Psoas muscle (tissue), 8 donors: ENCODE data around the gene ETFA. TPM values are rescaled to one million over a fixed set of nuclear protein-coding genes. Genes with fewer than 3 reads are reported as not detected.

Experiments used
- ATAC-seq, 4 donors: fragments of 200-7000 bp; cut with Tn5 transposase; one replicate each; pipeline ENCODE4 v1.9.1; 2020; ENCODE audit warnings: moderate library complexity in 3 of 4, mild to moderate bottlenecking in 2 of 4
- DNase-seq, 2 donors: peaks; one replicate each; pipeline ENCODE4 v3.0.0-alpha.2; 2020
- H3K27ac ChIP-seq: fragments of 200-600 bp; one replicate; pipeline ENCODE4 v1.8.0; 2022
- H3K27me3 ChIP-seq, 3 donors: fragments of 200-600 bp in 1 of 3; one replicate each; pipeline versions ENCODE4 v1.6.1 to v1.8.0; 2013 to 2022; ENCODE audit warnings: low read length in 2 of 3, mild to moderate bottlenecking in 2 of 3, moderate library complexity in 1 of 3; ENCODE audit not compliant: insufficient read depth in 3 of 3
- H3K36me3 ChIP-seq, 2 donors: fragments of 200-600 bp in 1 of 2; one replicate each; pipeline versions ENCODE4 v1.6.1 to v1.8.0; 2013 to 2022; ENCODE audit warnings: low read depth in 1 of 2, mild to moderate bottlenecking in 1 of 2, moderate library complexity in 1 of 2; ENCODE audit not compliant: insufficient read depth in 1 of 2
- H3K4me1 ChIP-seq: fragments of 200-600 bp; one replicate; pipeline ENCODE4 v1.8.0; 2022
- H3K4me3 ChIP-seq: fragments of 200-600 bp; one replicate; pipeline ENCODE4 v1.8.0; 2022; ENCODE audit warnings: mild to moderate bottlenecking
- H3K9me3 ChIP-seq: fragments of 200-600 bp; one replicate; pipeline ENCODE4 v1.8.0; 2022
- WGBS, 3 donors: extraction: QIAGEN DNeasy Blood & Tissue Kit; methylation state at CpG; one replicate each; pipeline versions ENCODE4 v1.1.6 to v1.1.7; 2013; 5-methylcytosine and 5-hydroxymethylcytosine counted together
- intact Hi-C, 2 donors: fragments of 100-400 bp; cut with DNase I; formaldehyde crosslinking; loops; one replicate each; pipeline versions ENCODE4 v1.11.0 to v1.14.2; 2022
- polyA plus RNA-seq, 3 donors: library from polyadenylated mRNA; stranded (reverse); fragments of 200-250 nt; gene quantifications; one replicate each; pipeline ENCODE4 v1.2.3, GENCODE V29; 2013
- total RNA-seq, 4 donors: library from RNA; stranded (reverse); fragmentation: NEBNext Ultra II Directional in 2 of 4; extraction: Animal tissue kit (Norgen Biotek cat#: 25700) in 2 of 4; gene quantifications; one replicate each; pipeline versions ENCODE4 v1.2.1 to v1.2.4, GENCODE V29; 2021 to 2023
- TF ChIP-seq, protein P1 (sequence below): fragments of 200-600 bp; IDR thresholded peaks from one replicate; pipeline ENCODE4 v1.8.0; 2022; ENCODE audit warnings: antibody characterized with exemption
- donor health status: healthy with polysubstance abuse.
- donor health status: DM: no; HTN: no; CAD: no; lungs with moderate emphysema.
- donor health status: Bipolar disorder and iron deficiency.
- donor health status: healthy.
- donor health status: DM: yes; HTN: yes; CAD: no.
- donor health status: DM: no; HTN: no; CAD: no.
- donor health status: DM: no; HTN: no; CAD: no.
- donor health status: DM: yes; HTN: yes; CAD: no.

The ETFA gene
- total and polyA plus RNA-seq, 7 donors: 257 to 368 (median 276) TPM

DNA sequence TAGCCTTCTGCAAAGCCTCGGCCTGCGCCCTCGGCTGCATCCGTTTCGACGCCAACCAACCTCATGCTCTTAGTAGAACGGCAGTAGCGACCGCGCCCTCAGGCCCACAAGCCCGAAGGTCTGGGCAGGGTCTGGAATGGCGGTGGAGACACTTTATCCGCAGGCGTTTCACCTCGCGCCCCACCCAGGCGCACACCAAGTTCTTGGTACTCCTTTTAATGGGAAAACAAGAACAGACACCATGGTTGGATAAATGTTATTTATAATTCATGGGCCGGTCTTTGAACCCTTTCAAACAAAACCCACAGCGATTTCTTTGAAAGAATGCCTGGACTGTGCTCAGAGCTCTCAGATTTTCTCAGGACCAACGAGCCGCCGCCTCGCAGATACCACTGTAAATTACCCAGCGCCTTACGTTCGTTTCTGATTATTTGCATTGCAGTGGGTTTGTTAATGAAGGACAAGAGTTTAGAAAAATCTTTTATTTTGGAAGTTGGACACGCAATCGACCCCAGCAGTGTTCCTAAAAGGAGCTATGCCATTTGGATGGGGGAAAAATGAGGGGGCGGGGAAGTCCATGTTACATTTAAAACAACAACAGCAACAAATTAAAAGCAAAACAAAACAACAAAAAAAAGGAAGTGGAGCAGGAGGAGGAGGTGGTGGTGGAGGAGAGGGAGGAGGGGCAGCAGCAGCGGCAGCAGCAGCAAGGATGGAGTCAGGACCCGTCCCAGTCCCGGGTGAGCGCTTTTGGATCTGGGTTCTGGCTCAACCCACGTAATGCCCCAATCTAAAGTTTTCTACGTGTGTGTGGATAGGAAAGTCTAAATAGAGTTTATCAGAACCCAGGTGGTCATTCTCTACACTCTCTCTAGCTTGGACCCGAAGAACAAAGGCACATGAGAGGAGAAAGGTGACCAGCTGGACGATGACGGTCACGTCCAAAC, 24.3 kb upstream of the ETFA start:
- DNase-seq (no peak), ATAC-seq (no peak)
- peaks cover 0 to 75% (median 57%) of the 10 kb centered on the region in 3 donors for H3K27me3 ChIP-seq
- TF ChIP-seq, protein P1, sequence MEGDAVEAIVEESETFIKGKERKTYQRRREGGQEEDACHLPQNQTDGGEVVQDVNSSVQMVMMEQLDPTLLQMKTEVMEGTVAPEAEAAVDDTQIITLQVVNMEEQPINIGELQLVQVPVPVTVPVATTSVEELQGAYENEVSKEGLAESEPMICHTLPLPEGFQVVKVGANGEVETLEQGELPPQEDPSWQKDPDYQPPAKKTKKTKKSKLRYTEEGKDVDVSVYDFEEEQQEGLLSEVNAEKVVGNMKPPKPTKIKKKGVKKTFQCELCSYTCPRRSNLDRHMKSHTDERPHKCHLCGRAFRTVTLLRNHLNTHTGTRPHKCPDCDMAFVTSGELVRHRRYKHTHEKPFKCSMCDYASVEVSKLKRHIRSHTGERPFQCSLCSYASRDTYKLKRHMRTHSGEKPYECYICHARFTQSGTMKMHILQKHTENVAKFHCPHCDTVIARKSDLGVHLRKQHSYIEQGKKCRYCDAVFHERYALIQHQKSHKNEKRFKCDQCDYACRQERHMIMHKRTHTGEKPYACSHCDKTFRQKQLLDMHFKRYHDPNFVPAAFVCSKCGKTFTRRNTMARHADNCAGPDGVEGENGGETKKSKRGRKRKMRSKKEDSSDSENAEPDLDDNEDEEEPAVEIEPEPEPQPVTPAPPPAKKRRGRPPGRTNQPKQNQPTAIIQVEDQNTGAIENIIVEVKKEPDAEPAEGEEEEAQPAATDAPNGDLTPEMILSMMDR: no peak
- 8 to 16% (median 11%) methylated on average over 39 of the region's 39 CpGs for WGBS, 3 donors
- no peaks in the 10 kb centered on the region for H3K36me3 ChIP-seq
- H3K4me3 ChIP-seq: peak overlapping the region; percentile 4
- H3K9me3 ChIP-seq: no peaks in the 10 kb centered on the region
- intact Hi-C loops: no loop called here
- peaks cover 36% of the 10 kb centered on the region for H3K4me1 ChIP-seq
- H3K27ac ChIP-seq: no peak overlapping the region

DNA sequence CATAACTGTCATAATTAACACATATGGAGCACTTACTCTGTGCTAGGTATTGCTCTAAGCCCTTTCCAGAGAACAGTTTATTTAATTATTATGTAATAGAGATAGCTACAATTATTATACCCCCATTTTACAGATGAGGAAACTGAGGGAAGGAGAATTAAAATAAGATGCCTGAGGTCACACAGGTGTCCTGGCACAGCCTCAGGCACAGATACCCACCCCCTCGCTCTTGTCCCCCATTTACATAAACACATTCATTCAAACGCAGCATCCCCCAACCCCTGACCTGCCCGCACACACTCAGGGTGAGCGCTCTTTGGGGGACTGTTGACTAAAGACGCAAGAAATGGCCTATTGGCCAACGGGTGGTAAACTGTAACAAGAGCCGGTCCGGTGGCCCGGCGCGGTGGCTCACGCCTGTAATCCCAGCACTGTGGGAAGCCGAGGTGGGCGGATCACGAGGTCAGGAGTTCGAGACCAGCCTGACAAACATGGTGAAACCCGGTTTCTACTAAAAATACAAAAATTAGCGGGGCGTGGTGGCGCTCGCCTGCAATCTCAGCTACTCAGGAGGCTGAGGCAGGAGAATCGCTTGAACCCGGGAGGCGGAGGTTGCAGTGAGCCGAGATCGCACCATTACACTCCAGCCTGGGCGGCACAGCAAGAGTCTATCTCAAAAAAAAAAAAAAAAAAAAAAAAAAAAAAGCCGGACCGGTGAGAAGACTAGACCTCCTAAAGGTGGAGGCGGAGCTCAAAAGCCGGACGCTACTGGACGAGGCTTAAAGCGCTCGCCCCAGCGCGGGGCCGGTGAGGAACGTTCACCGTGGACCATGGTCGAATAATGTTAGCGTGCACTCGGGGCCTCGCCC, 23.4 kb upstream of the ETFA start:
- ATAC-seq: no peak
- no peak overlapping the region for H3K27ac ChIP-seq

DNA sequence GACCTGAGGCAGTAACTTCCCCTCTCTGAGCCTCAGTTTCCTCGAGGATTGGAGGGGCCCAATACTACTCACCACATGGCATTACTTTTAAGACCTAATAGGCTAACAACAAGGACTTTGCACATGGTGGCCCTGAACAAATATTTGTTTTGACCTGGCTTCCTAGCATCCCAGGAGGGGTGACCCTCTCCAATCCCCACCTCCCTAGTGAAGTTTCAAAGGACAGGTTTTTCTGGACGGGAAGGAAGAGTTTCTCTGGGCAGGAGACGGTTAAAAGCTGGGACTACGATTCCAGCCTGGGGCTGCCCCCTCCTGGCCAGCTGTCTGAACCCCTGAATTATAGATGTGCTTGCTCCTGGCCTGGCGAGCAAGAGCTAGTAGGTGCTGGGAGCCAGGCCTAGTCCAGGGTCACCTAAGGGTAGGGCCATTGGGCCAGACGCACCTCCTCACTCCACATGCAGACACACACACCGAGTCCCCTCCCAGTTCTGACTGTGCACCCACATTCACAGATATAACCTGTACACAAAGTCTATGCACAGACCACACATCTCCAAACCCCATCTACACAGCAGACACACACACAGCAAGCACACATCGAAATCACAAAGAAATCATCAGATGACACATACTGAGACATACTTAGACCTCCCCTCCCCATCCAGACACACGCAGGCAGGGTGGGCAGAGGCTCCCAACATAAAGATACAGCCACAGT, 22.6 kb upstream of the ETFA start:
- TF ChIP-seq, protein P1: no peak
- H3K9me3 ChIP-seq: no peaks in the 10 kb centered on the region
- no peak overlapping the region for H3K4me3 ChIP-seq
- peak in 2 of 4 donors; percentile 8 to 46 for ATAC-seq
- intact Hi-C loops: loop anchor here in 1 of 2 donors (5.0 kb wide), 1 partner anchor 142 kb away; no protein-coding TSS in a partner anchor
- H3K27me3 ChIP-seq: peaks cover 0 to 63% (median 42%) of the 10 kb centered on the region in 3 donors
- no peak overlapping the region for H3K27ac ChIP-seq
- H3K36me3 ChIP-seq: no peaks in the 10 kb centered on the region
- H3K4me1 ChIP-seq: peaks cover 25% of the 10 kb centered on the region
- DNase-seq: no peak
- 50 to 52% (median 51%) methylated on average over 9 of the region's 9 CpGs for WGBS, 3 donors

More for the DNA sequence above, 23.4 kb upstream of the ETFA start:
- Histone ChIP-seq H3K4me3 (peak overlapping the region; percentile 4), H3K27me3 (peaks cover 0 to 71% (median 50%) of the 10 kb centered on the region in 3 donors), H3K36me3 (no peaks in the 10 kb centered on the region), H3K9me3 (no peaks in the 10 kb centered on the region), H3K4me1 (peaks cover 27% of the 10 kb centered on the region)
- TF ChIP-seq, protein P1: no peak
- no peak for DNase-seq
- intact Hi-C loops: loop anchor here in 1 of 2 donors (5.0 kb wide), 1 partner anchor 142 kb away; no protein-coding TSS in a partner anchor
- 19 to 23% (median 21%) methylated on average over 42 to 44 of the region's 44 CpGs for WGBS, 3 donors

DNA sequence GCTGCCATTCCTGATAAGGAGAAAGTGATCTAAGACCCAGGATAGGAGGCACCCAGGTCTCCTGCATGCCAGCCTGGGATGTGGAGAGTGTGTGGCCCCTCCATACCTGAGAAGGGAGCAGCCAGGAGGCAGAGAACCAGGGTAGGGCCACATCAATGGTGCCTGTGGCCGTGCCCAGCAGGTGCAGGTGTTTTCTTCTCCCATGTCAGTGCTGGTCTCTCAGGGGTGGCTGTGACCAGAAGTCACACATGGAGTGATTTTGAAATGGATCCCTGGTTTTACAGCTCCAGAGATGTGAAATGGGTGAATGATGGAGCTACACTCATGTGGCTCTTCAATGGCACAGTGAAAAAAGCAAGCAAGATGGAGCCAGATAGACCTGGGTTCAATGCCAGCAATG, 22.0 kb upstream of the ETFA start:
- intact Hi-C loops: loop anchor here in 1 of 2 donors (5.0 kb wide), 1 partner anchor 141 kb away; no protein-coding TSS in a partner anchor
- no peak overlapping the region for H3K27ac ChIP-seq
- no peaks in the 10 kb centered on the region for H3K9me3 ChIP-seq
- TF ChIP-seq, protein P1: no peak
- no peak for ATAC-seq
- 90 to 100% (median 93%) methylated on average over 1 of the region's 1 CpG for WGBS, 3 donors
- peaks cover 0 to 57% (median 36%) of the 10 kb centered on the region in 3 donors for H3K27me3 ChIP-seq
- no peaks in the 10 kb centered on the region for H3K36me3 ChIP-seq
- DNase-seq: no peak
- peaks cover 25% of the 10 kb centered on the region for H3K4me1 ChIP-seq
- H3K4me3 ChIP-seq: no peak overlapping the region
